ENCODE measurements around the gene DYRK3.
A peak's percentile ranks its signal among the peaks of the same experiment; 100 is the strongest.
"Not testable (repeated sequence)": the region's sequence is repeated elsewhere in the genome, so short reads cannot be mapped to it uniquely, and the experiment has no call there.

Gene DYRK3

DNA sequence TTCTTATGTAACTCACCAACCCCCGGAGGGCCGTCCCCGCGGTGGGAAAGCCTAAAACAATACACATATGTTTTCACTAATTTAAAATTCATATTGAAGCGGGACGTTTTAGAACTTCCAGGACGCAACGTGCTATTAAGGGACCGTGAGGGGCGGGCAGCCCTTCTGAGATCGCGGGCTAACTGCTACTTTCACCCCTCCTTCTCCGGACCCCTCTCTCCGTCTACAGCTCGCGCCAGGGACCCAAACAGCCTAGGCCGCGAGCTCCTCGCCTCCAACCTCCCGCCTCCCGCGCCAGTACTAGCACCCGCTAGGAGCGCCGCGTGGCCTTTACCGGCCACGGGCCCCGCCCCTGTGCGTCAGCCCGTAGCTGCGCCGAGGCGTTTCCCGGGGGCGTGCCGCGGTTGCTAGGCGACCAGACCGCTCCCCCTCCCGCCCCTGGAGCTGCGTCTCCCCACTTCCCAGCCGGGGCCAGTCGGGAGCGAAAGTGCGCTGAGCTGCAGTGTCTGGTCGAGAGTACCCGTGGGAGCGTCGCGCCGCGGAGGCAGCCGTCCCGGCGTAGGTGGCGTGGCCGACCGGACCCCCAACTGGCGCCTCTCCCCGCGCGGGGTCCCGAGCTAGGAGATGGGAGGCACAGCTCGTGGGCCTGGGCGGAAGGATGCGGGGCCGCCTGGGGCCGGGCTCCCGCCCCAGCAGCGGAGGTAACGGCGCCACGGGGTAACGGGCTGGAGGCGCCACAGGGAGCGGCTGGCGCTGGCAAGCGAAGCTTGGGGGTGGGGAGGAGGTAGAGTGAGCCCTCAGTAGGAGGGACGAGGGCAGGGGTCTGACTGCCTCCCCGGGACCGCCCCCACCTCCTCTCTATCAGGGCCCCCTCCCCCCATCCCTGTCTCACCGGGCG, at the start of gene DYRK3:
DYRK3 (plus strand) TSS at position 457 of the 898 bp plus-strand sequence; CDS start at position 625, 168 bp downstream.
- peak; percentile 98 for DNase-seq

GRCh38 chr1:206586501-206587445, 48.6 kb upstream of the DYRK3 start:
- no peak for DNase-seq

DNA sequence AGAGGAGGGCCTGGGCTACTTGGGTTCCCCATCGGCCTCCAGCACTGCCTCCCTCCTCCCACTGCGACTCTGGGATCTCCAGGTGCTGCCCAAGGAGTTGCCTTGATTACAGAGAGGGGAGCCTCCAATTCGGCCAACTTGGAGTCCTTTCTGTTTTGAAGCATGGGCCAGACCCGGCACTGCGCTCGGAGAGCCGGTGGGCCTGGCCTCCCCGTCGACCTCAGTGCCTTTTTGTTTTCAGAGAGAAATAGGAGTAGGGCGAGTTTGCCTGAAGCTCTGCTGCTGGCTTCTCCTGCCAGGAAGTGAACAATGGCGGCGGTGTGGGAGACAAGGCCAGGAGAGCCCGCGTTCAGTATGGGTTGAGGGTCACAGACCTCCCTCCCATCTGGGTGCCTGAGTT, 47.4 kb upstream of the DYRK3 start:
- DNase-seq: no peak

DNA sequence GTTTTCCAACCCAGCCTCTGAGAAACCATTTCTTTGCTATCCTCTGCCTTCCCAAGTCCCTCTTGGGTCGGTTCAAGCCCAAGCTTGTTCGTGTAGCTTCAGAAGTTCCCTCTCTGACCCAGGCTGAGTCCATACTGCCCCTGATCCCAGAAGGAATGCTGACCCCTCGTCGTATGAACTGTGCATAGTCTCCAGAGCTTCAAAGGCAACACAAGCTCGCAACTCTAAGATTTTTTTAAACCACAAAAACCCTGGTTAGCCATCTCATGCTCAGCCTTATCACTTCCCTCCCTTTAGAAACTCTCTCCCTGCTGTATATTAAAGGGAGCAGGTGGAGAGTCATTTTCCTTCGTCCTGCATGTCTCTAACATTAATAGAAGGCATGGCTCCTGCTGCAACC, 46.8 kb upstream of the DYRK3 start:
- DNase-seq: no peak

DNA sequence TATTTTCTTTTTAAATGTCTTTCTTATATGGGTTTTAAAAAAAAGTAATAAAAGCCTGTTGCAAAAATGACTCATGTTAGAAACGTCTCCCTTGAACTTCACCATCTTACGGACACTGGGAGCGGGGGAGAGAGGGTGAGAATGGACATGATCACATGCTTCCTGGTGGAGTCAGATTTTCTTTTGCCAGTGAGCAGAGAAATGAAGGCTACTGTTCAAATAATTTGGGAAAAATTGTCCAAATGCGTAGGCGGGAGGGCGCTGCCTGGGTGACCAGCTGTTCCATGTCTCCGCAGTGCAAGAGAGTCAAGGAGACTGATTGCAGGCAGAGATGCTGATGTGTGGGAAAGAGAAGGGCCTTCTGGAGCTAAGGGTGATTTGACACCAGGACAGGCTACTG, 46.1 kb upstream of the DYRK3 start:
- no peak for DNase-seq

DNA sequence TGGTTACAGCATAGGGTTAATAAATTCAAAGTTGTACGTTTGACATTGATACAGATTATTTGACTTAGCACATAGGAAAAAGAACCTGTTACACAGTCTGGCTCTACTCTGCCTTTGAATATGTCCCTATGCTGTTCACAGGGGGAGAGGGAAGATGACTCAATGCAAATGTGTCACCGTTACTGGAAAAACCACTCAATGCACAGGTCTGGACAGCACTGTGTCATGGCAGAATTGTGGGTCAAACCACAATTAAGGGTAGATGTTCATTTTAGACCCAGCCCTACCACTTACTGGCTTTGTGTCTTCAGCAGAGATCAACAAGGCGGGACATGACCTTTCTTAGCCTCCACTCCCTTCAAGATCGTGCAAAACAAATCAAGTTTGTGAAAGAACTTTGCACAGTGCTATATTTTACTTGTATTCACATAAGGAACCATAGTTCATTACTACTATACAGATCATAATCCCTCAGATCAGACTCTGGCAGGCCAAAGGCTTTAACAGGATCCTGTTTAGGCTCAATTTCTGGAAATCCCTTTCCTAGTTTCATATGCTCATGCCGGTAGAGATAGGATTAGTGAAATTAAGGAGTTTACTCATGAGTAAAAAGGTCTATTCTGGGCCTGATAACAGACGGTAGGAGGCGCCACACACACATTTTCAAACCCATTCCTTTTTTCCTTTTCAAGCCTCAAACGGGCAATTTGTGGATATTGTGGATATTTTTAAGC, 45.1 kb upstream of the DYRK3 start:
- DNase-seq: peak; percentile 75

- DNase-seq: no peak
Observed at GRCh38 chr1:206591226-206591625, 44.1 kb upstream of the DYRK3 start.

DNA sequence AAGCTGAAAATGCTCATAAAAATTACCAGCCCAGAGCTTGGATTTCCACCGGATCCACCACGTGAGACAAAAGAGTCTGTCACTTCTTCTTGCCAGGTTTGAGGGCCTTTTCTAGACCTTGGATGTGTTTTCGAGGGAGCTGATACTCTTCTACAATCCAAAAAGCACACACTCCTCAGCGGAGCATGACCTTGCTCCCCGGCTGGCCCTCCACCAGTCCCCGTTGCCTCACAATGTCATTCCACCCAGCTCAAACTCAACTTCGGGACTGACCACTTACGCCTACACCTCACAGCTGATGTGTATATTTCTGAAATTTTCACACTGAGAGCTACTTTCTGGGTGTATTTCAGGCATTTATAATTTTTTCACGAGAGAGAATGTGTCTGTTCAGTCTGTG, 43.6 kb upstream of the DYRK3 start:
- DNase-seq: no peak

- no peak for DNase-seq
Observed at GRCh38 chr1:206593351-206593925, 41.9 kb upstream of the DYRK3 start.

DNA sequence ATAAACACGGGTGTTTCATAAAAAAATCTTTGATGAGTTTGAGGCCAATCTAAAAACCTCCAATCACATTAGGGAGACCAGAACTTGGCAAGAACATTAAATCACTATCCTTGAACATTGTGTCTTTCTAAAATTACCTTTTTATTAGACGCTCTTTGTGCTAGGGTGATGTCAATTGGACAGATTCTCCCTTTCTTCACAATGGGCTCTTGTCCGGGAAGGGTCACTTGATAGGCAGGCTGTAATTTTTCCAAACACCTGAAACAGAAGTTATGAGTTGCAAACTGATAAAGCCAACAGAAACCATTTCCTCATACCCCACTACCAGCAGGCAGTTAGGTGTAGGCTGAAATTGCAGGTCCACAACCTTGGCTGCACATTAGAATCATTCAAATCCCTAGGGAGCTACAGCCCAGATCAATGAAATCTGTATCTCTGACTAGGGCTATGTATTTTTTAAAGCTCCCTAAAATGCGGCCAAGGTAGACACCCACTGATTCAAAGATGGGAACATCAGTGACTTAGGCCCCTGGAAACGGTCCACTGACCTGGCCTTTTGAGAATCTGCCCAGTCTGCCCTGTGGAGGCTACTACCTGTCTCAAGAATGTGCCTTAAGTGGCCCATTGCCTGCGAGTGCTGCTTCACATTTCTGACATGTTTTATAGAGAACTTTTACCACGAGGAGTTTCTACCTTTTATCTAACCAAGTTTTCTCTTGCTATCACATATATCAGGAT, 39.6 kb upstream of the DYRK3 start:
- no peak for DNase-seq

GRCh38 chr1:206596319-206596666, 39.0 kb upstream of the DYRK3 start:
- no peak for DNase-seq

GRCh38 chr1:206600527-206600926, 34.8 kb upstream of the DYRK3 start:
- no peak for DNase-seq

DNA sequence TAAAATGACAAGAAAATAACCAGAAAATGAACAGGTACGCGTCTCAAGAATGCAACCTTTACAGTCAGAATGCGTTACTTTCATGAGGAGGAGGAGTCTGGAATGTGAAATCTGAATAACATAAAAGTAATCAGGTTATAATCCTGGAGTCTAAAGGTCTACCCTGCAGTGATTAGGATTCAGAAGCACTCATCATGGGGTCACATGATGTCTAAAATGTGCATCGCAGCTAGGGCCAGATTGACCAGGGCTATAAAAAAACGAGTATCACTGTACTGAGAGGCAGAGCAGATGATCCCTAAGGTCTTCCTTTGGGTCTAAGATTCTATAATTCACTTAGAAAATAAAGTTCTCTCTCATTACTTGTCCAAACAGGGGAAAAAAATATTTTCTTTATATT, 30.5 kb upstream of the DYRK3 start:
- DNase-seq: no peak

- DNase-seq: peak; percentile 60
Observed at GRCh38 chr1:206606867-206607266, 28.5 kb upstream of the DYRK3 start.

DNA sequence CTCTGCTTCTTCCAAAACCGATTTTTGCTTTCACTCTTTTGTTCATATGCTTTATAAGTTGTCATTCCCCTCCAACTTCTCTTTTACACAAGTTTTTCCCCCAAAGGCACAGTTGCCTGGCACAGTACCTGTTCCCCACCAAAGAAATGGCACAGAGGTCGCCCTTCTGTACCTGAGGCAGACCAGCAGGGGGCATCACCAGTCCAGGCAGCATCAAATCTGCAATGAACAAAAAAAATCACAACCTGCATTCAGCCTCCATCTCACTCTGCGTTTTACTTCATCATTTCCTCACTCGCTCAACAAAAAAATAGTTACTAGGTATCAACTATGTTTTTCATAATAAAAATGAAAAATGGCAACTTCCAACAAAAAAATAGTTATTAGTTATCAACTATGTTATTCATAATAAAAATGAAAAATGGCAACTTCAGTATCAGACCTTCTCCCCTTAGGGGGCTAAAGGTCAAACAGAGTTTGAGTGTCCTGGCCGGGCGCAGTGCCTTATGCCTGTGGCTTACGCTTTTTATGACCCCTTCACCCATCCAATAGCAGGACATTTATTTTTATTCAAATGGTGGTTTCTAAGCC, 27.1 kb upstream of the DYRK3 start:
- peak; percentile 76 for DNase-seq

- DNase-seq: no peak
Observed at GRCh38 chr1:206609229-206609991, 25.9 kb upstream of the DYRK3 start.

- peak; percentile 98 for DNase-seq
Observed at GRCh38 chr1:206612129-206612876, 23.0 kb upstream of the DYRK3 start, which contains the start of gene EIF2D. TSS of gene EIF2D (minus strand) at chr1:206612465. CDS start at chr1:206612342, 123 bp downstream.

GRCh38 chr1:206626396-206626795, 8.9 kb upstream of the DYRK3 start:
- not testable (repeated sequence) for DNase-seq

DNA sequence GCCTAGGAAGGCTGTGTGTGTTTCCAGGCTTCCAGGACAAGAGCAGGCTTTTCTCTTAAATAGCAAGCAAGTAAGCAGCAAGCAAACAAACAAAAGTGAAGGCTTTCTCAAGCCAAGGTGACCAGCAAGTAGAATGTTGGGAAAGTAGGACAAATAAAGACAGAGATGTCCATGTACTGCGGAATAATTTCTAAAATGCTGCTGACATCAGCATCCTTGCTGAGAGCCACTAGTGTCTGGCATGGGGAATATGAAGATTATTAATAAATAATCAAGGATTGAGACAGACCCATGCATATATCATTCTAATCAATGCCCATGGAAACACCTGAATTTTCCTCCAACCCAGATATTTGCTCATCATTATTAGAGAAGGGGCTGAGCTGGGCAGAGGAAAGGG, 6.4 kb upstream of the DYRK3 start:
- no peak for DNase-seq

DNA sequence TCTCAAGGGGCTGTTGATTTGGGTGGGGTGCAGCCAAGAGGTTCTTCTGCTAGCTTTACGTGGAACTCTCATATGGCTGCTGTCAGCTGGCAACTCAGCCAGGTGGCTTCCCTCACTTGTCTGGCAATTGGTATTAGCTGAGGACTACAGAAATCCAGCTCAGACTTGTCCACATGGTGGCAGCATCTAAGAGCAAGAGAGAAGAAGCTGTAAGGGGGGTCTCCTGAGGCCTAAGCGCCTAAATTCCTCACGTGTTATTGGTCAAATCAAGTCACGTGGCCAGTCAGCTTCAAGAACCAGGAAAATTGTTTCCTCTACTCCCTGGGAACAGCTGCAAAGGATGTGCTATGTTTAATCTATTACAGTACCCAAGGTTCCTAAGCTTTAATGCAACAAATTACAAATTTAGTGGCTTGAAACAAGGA, 4.2 kb upstream of the DYRK3 start:
- DNase-seq: peak; percentile 99

Data from NCI-H82 (cell line).